ENCODE data around the gene MPDU1. TPM values are rescaled to one million over a fixed set of nuclear protein-coding genes. Genes with fewer than 3 reads are reported as not detected.
"Not testable (repeated sequence)": the region's sequence is repeated elsewhere in the genome, so short reads cannot be mapped to it uniquely, and the experiment has no call there.

MPDU1 gene
- total and polyA plus RNA-seq, 2 donors = 40.2 to 40.4 TPM

- WGBS = 68% methylated on average over 5 of the region's 5 CpGs
- H3K4me3 ChIP-seq (ENCODE audit: low read depth, low read length); DNase-seq (ENCODE audit: extremely low spot score); H3K36me3 ChIP-seq (ENCODE audit: insufficient read depth); H3K4me1 ChIP-seq (ENCODE audit: insufficient read depth); H3K27ac ChIP-seq (ENCODE audit: low read depth): not testable (repeated sequence)
Measured at GRCh38 chr17:7597561-7597960, 13.9 kb downstream of the MPDU1 start.

- H3K27ac ChIP-seq (ENCODE audit: low read depth) = no peak overlapping the region
- 95% methylated on average over 4 of the region's 4 CpGs for WGBS
- no peak overlapping the region for H3K4me3 ChIP-seq (ENCODE audit: low read depth, low read length)
- no peaks in the 10 kb centered on the region for H3K4me1 ChIP-seq (ENCODE audit: insufficient read depth)
- no peak for DNase-seq (ENCODE audit: extremely low spot score)
- H3K36me3 ChIP-seq (ENCODE audit: insufficient read depth) = peaks cover 10% of the 10 kb centered on the region
Measured at GRCh38 chr17:7606280-7606679, 22.6 kb downstream of the MPDU1 start.

GRCh38 chr17:7610641-7611040 lies 27.0 kb downstream of the MPDU1 start:
- peaks cover 7% of the 10 kb centered on the region for H3K4me1 ChIP-seq (ENCODE audit: insufficient read depth)
- H3K36me3 ChIP-seq (ENCODE audit: insufficient read depth) = peaks cover 1% of the 10 kb centered on the region
- no peak overlapping the region for H3K27ac ChIP-seq (ENCODE audit: low read depth)
- no peak overlapping the region for H3K4me3 ChIP-seq (ENCODE audit: low read depth, low read length)
- DNase-seq (ENCODE audit: extremely low spot score) = no peak
- WGBS = 97% methylated on average over 2 of the region's 2 CpGs

- Histone ChIP-seq H3K4me3 (ENCODE audit: low read depth, low read length) (no peak overlapping the region), H3K27ac (ENCODE audit: low read depth) (no peak overlapping the region), H3K4me1 (ENCODE audit: insufficient read depth) (peaks cover 7% of the 10 kb centered on the region), H3K36me3 (ENCODE audit: insufficient read depth) (no peaks in the 10 kb centered on the region)
- WGBS = 69% methylated on average over 3 of the region's 3 CpGs
- DNase-seq (ENCODE audit: extremely low spot score) = no peak
Measured at GRCh38 chr17:7611635-7612293, 28.1 kb downstream of the MPDU1 start.

GRCh38 chr17:7612294-7612640 lies 28.6 kb downstream of the MPDU1 start:
- no peak overlapping the region for H3K4me3 ChIP-seq (ENCODE audit: low read depth, low read length)
- no peak for DNase-seq (ENCODE audit: extremely low spot score)
- no peaks in the 10 kb centered on the region for H3K36me3 ChIP-seq (ENCODE audit: insufficient read depth)
- no peak overlapping the region for H3K27ac ChIP-seq (ENCODE audit: low read depth)
- peaks cover 7% of the 10 kb centered on the region for H3K4me1 ChIP-seq (ENCODE audit: insufficient read depth)
- WGBS = 98% methylated on average over 1 of the region's 1 CpG

GRCh38 chr17:7613769-7614424 lies 30.2 kb downstream of the MPDU1 start:
- peak overlapping the region; percentile 78 for H3K4me3 ChIP-seq (ENCODE audit: low read depth, low read length)
- peak overlapping the region; percentile 95 for H3K27ac ChIP-seq (ENCODE audit: low read depth)
- H3K36me3 ChIP-seq (ENCODE audit: insufficient read depth) = no peaks in the 10 kb centered on the region
- H3K4me1 ChIP-seq (ENCODE audit: insufficient read depth) = peaks cover 7% of the 10 kb centered on the region
- DNase-seq (ENCODE audit: extremely low spot score) = no peak
- WGBS = 7% methylated on average over 20 of the region's 20 CpGs

- WGBS = under 1% methylated on average over 92 of the region's 93 CpGs
Measured at GRCh38 chr17:7614425-7615264, 31.0 kb downstream of the MPDU1 start, which contains the start of gene FXR2. Gene FXR2, minus strand, starts transcription at chr17:7614897. Its CDS starts 365 bp downstream, at chr17:7614532.

GRCh38 chr17:7615265-7615747 lies 31.7 kb downstream of the MPDU1 start:
- WGBS = 5% methylated on average over 28 of the region's 28 CpGs
- no peaks in the 10 kb centered on the region for H3K36me3 ChIP-seq (ENCODE audit: insufficient read depth)
- no peak for DNase-seq (ENCODE audit: extremely low spot score)
- H3K4me3 ChIP-seq (ENCODE audit: low read depth, low read length) = peak overlapping the region; percentile 17
- peak overlapping the region; percentile 69 for H3K27ac ChIP-seq (ENCODE audit: low read depth)
- H3K4me1 ChIP-seq (ENCODE audit: insufficient read depth) = peaks cover 7% of the 10 kb centered on the region

More at GRCh38 chr17:7614425-7615264, 31.0 kb downstream of the MPDU1 start, which contains the start of gene FXR2:
- Histone ChIP-seq H3K4me3 (ENCODE audit: low read depth, low read length) (peak within 1 kb of the TSS; percentile 78), H3K27ac (ENCODE audit: low read depth) (peak within 1 kb of the TSS; percentile 95), H3K36me3 (ENCODE audit: insufficient read depth) (no peaks in the 10 kb centered on the region), H3K4me1 (ENCODE audit: insufficient read depth) (peaks cover 7% of the 10 kb centered on the region)
- DNase-seq (ENCODE audit: extremely low spot score) = peak; percentile 99

- Histone ChIP-seq H3K4me3 (ENCODE audit: low read depth, low read length) (no peak overlapping the region), H3K4me1 (ENCODE audit: insufficient read depth) (peaks cover 4% of the 10 kb centered on the region), H3K36me3 (ENCODE audit: insufficient read depth) (no peaks in the 10 kb centered on the region), H3K27ac (ENCODE audit: low read depth) (no peak overlapping the region)
- 78% methylated on average over 5 of the region's 5 CpGs for WGBS
- no peak for DNase-seq (ENCODE audit: extremely low spot score)
Measured at GRCh38 chr17:7618608-7619007, 35.0 kb downstream of the MPDU1 start.

GRCh38 chr17:7620835-7621234 lies 37.2 kb downstream of the MPDU1 start:
- DNase-seq (ENCODE audit: extremely low spot score) = no peak
- H3K36me3 ChIP-seq (ENCODE audit: insufficient read depth) = no peaks in the 10 kb centered on the region
- no peak overlapping the region for H3K27ac ChIP-seq (ENCODE audit: low read depth)
- 92% methylated on average over 8 of the region's 8 CpGs for WGBS
- no peaks in the 10 kb centered on the region for H3K4me1 ChIP-seq (ENCODE audit: insufficient read depth)
- no peak overlapping the region for H3K4me3 ChIP-seq (ENCODE audit: low read depth, low read length)

- Histone ChIP-seq H3K4me1 (ENCODE audit: insufficient read depth) (no peaks in the 10 kb centered on the region), H3K27ac (ENCODE audit: low read depth) (no peak overlapping the region), H3K36me3 (ENCODE audit: insufficient read depth) (no peaks in the 10 kb centered on the region), H3K4me3 (ENCODE audit: low read depth, low read length) (no peak overlapping the region)
- 84% methylated on average over 5 of the region's 5 CpGs for WGBS
- DNase-seq (ENCODE audit: extremely low spot score) = no peak
Measured at GRCh38 chr17:7623661-7624060, 40.0 kb downstream of the MPDU1 start.

- H3K27ac ChIP-seq (ENCODE audit: low read depth); H3K4me3 ChIP-seq (ENCODE audit: low read depth, low read length); DNase-seq (ENCODE audit: extremely low spot score); H3K36me3 ChIP-seq (ENCODE audit: insufficient read depth); H3K4me1 ChIP-seq (ENCODE audit: insufficient read depth): not testable (repeated sequence)
- 94% methylated on average over 16 of the region's 16 CpGs for WGBS
Measured at GRCh38 chr17:7625749-7626148, 42.1 kb downstream of the MPDU1 start.

GRCh38 chr17:7626307-7626706 lies 42.7 kb downstream of the MPDU1 start:
- H3K27ac ChIP-seq (ENCODE audit: low read depth) = no peak overlapping the region
- no peaks in the 10 kb centered on the region for H3K4me1 ChIP-seq (ENCODE audit: insufficient read depth)
- no peak overlapping the region for H3K4me3 ChIP-seq (ENCODE audit: low read depth, low read length)
- H3K36me3 ChIP-seq (ENCODE audit: insufficient read depth) = no peaks in the 10 kb centered on the region
- WGBS = 90% methylated on average over 7 of the region's 7 CpGs
- DNase-seq (ENCODE audit: extremely low spot score) = no peak

- Histone ChIP-seq H3K27ac (ENCODE audit: low read depth) (no peak overlapping the region), H3K36me3 (ENCODE audit: insufficient read depth) (no peaks in the 10 kb centered on the region), H3K4me1 (ENCODE audit: insufficient read depth) (no peaks in the 10 kb centered on the region), H3K4me3 (ENCODE audit: low read depth, low read length) (peak overlapping the region; percentile 70)
- WGBS = 14% methylated on average over 6 of the region's 6 CpGs
- no peak for DNase-seq (ENCODE audit: extremely low spot score)
Measured at GRCh38 chr17:7626956-7627249, 43.3 kb downstream of the MPDU1 start.
